G401 (cell line): Measurements from ENCODE around the gene BPIFB6. TPM values are rescaled to one million over a fixed set of nuclear protein-coding genes. Genes with fewer than 3 reads are reported as not detected.

Experiments
- DNase-seq: peaks from one replicate; pipeline ENCODE4 v3.0.0-alpha.2; 2015; ENCODE audit warnings: low spot score
- in situ Hi-C: cut with HindIII; loops from 2 replicates; pipeline ENCODE4 v1.10.0; 2016; ENCODE audit warnings: low sequenced_read_pairs, mixed read lengths
- total RNA-seq: library from RNA; depleted of rRNA; stranded (reverse); fragments of >200 nt; shearing (Covaris generic); gene quantifications from 2 replicates; pipeline ENCODE4 v1.2.3, GENCODE V29; 2014

BPIFB6 gene
- total RNA-seq, 1 experiment from 2014 or later: not detected

- in situ Hi-C loops: no loop called here
- DNase-seq: no peak
Observed at GRCh38 chr20:33046412-33046811, 15.0 kb downstream of the BPIFB6 start.

GRCh38 chr20:33051333-33051732 is 19.9 kb downstream of the BPIFB6 start:
- no peak for DNase-seq
- in situ Hi-C loops: no loop called here

- in situ Hi-C loops: no loop called here
- no peak for DNase-seq
Observed at GRCh38 chr20:33053291-33054106, 22.1 kb downstream of the BPIFB6 start, which contains the start of gene BPIFB3. Gene BPIFB3, plus strand, starts transcription at chr20:33053903. Its CDS starts 1,533 bp downstream, at chr20:33055436.

- in situ Hi-C loops: no loop called here
Observed at GRCh38 chr20:33054381-33054780, 22.9 kb downstream of the BPIFB6 start.

GRCh38 chr20:33054791-33055190 is 23.3 kb downstream of the BPIFB6 start:
- in situ Hi-C loops: no loop called here

More at GRCh38 chr20:33054381-33054780, 22.9 kb downstream of the BPIFB6 start:
- no peak for DNase-seq

GRCh38 chr20:33059136-33059535 is 27.7 kb downstream of the BPIFB6 start:
- in situ Hi-C loops: no loop called here
- no peak for DNase-seq

More at GRCh38 chr20:33054791-33055190, 23.3 kb downstream of the BPIFB6 start:
- DNase-seq: no peak

GRCh38 chr20:33059741-33060390 is 28.4 kb downstream of the BPIFB6 start:
- in situ Hi-C loops: no loop called here
- DNase-seq: no peak

- no peak for DNase-seq
- in situ Hi-C loops: no loop called here
Observed at GRCh38 chr20:33061658-33062028, 30.2 kb downstream of the BPIFB6 start.

- DNase-seq: no peak
- in situ Hi-C loops: no loop called here
Observed at GRCh38 chr20:33062105-33062824, 30.8 kb downstream of the BPIFB6 start.

GRCh38 chr20:33062825-33063149 is 31.3 kb downstream of the BPIFB6 start:
- in situ Hi-C loops: no loop called here
- DNase-seq: no peak

- DNase-seq: no peak
- in situ Hi-C loops: no loop called here
Observed at GRCh38 chr20:33063271-33063670, 31.8 kb downstream of the BPIFB6 start.

- in situ Hi-C loops: no loop called here
- no peak for DNase-seq
Observed at GRCh38 chr20:33064572-33065287, 33.3 kb downstream of the BPIFB6 start.

GRCh38 chr20:33065785-33066184 is 34.3 kb downstream of the BPIFB6 start:
- no peak for DNase-seq
- in situ Hi-C loops: no loop called here

- no peak for DNase-seq
- in situ Hi-C loops: no loop called here
Observed at GRCh38 chr20:33067806-33068205, 36.4 kb downstream of the BPIFB6 start.

GRCh38 chr20:33068251-33068939 is 36.9 kb downstream of the BPIFB6 start:
- in situ Hi-C loops: no loop called here
- DNase-seq: no peak

- no peak for DNase-seq
- in situ Hi-C loops: no loop called here
Observed at GRCh38 chr20:33069673-33070072, 38.2 kb downstream of the BPIFB6 start.

- in situ Hi-C loops: no loop called here
- no peak for DNase-seq
Observed at GRCh38 chr20:33070111-33071053, 38.9 kb downstream of the BPIFB6 start.

- in situ Hi-C loops: no loop called here
- no peak for DNase-seq
Observed at GRCh38 chr20:33071198-33071597, 39.8 kb downstream of the BPIFB6 start.
